Duodenal mucosa (tissue), 2 donors: ENCODE data around the gene INF2.

Source experiments
- H3K27ac ChIP-seq: one replicate; pipeline ENCODE4 v1.7.0; 2013; ENCODE audit warnings: low read depth, low read length
- H3K27me3 ChIP-seq, 2 donors: one replicate each; pipeline ENCODE4 v1.7.0; 2013; ENCODE audit warnings: low read length in 2 of 2, control low read depth in 1 of 2; ENCODE audit not compliant: insufficient read depth in 2 of 2, control insufficient read depth in 1 of 2
- H3K36me3 ChIP-seq, 2 donors: one replicate each; pipeline ENCODE4 v1.7.0; 2013; ENCODE audit warnings: low read length in 2 of 2, control low read depth in 1 of 2; ENCODE audit not compliant: insufficient read depth in 2 of 2, control insufficient read depth in 1 of 2
- H3K4me1 ChIP-seq, 2 donors: one replicate each; pipeline ENCODE4 v1.7.0; 2013; ENCODE audit warnings: low read length in 2 of 2, control low read depth in 1 of 2; ENCODE audit not compliant: insufficient read depth in 2 of 2, control insufficient read depth in 1 of 2
- H3K4me3 ChIP-seq, 2 donors: one replicate each; pipeline ENCODE4 v1.7.0; 2013; ENCODE audit warnings: low read length in 2 of 2, low read depth in 1 of 2
- H3K9ac ChIP-seq, 2 donors: one replicate each; pipeline ENCODE4 v1.7.0; 2013; ENCODE audit warnings: low read length in 2 of 2, low read depth in 1 of 2
- H3K9me3 ChIP-seq, 2 donors: one replicate each; pipeline ENCODE4 v1.7.0; 2013; ENCODE audit warnings: low read length in 2 of 2, control low read depth in 1 of 2; ENCODE audit not compliant: control insufficient read depth in 1 of 2

The INF2 gene

DNA sequence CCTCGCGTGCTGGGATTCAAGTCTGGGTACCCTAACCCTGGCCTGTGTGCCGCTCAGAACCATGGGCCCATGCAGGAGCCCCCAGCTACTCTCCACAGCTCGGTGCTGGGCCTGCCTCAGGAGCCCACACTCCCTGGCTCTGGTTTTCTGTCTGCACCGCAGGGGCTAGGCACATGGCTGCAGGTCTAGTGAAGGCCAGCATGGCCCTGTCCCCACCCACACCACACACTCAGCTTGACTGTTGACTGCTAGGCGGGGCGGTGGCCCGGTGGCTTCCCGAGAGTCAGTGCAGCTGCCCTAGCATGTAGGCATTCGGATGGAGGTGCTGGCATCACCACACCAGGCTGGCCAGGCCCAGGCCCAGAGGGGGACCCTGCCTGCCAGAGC, 7.9 kb downstream of the INF2 start:
- Histone ChIP-seq H3K27me3 (no peaks in the 10 kb centered on the region), H3K36me3 (peaks cover 8 to 32% of the 10 kb centered on the region in 2 donors), H3K4me3 (no peak overlapping the region), H3K9ac (no peak overlapping the region), H3K4me1 (peaks cover 0 to 29% of the 10 kb centered on the region in 2 donors), H3K9me3 (no peaks in the 10 kb centered on the region), H3K27ac (no peak overlapping the region)

DNA sequence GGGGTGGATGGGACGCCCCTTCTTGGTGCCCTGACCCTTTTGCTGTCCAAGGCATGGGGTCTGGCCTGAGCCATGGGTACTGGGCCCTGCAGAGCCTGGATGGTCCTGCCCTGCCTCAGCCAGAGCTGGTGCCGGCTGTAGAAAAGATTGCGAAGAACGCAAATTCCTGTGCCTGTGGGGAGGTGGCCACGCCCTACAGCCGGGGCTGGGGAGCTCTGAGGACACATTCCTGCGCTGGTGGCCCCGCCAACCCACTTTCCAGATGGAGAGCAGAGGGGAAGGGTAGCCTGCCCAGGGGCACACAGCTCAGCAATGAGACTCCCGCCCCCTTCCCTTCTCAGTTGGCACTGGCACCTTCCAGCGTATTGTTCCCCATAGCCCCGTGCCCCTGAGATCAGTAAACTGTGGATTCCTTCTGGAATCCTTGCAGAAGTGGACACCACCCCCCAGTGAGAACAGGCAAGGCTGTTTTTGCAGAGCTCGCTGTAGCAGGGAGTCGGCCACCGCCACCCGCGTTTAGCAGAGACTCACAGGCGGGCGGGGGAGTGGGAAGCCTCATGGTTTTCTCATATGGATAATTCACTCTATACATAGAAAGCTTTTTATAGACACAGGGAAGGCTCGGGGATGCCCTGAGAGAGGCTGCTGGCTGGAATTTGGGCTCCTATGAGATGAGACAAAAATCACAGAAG, 8.6 kb downstream of the INF2 start:
- no peak overlapping the region for H3K4me3 ChIP-seq
- H3K36me3 ChIP-seq = peaks cover 8 to 34% of the 10 kb centered on the region in 2 donors
- no peaks in the 10 kb centered on the region for H3K9me3 ChIP-seq
- H3K4me1 ChIP-seq = peaks cover 0 to 25% of the 10 kb centered on the region in 2 donors
- H3K27ac ChIP-seq = no peak overlapping the region
- no peaks in the 10 kb centered on the region for H3K27me3 ChIP-seq
- no peak overlapping the region for H3K9ac ChIP-seq

DNA sequence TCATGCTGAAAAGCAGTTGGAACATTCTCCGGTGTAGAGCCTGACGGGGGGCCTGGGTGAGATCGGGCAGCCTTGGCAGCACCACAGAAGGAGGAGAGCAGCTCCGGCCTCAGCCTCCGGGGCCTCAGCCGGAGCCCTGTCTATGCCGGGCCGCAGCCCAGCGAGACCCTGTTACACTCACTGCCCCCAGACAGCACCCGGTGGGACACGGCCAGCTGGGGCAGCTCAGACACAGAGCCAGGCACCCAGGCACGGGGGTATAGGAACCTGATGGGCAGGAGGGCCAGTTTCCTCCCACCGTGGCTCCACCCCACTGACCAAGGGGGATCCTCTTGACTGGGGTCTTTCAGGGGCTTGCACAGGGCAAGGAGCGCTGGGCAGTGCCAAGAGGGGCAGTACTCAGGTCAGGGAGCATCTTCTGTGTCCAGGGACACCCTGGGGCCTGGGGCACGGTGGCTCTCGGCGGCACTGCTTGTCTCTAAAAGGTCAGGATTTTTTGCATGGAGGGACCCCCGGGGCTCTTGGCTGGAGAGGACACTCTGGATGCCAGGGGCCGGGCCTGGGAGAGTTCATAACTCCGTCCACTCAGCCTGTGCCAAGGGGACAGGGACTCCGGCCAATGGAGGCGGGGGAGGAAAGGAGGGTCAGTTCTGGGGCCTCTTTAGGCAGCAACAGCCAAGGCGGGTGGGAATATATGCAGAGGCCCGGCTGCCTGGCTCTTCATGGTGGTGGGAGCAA, 9.4 kb downstream of the INF2 start:
- H3K4me1 ChIP-seq = peaks cover 0 to 25% of the 10 kb centered on the region in 2 donors
- H3K27ac ChIP-seq = no peak overlapping the region
- no peak overlapping the region for H3K4me3 ChIP-seq
- no peaks in the 10 kb centered on the region for H3K27me3 ChIP-seq
- peaks cover 11 to 43% of the 10 kb centered on the region in 2 donors for H3K36me3 ChIP-seq
- H3K9ac ChIP-seq = no peak overlapping the region
- no peaks in the 10 kb centered on the region for H3K9me3 ChIP-seq

DNA sequence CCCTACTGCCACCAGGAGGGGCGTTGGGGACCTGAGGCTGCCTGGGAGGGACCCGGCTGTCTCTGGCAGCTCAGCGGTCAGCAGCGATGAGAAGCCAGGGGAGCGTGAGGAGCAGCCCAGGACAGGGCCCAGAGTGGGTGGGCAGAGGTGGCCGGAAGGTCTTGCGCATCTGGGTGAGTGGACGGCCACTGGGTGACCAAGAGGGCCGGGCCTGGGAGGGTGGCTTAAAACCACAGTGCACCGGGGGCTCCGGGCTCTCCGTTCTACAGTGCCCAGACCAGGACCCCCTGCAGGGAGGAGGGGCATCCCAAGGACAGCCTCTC, 10.0 kb downstream of the INF2 start:
- Histone ChIP-seq H3K36me3 (peaks cover 14 to 45% of the 10 kb centered on the region in 2 donors), H3K27ac (no peak overlapping the region), H3K27me3 (no peaks in the 10 kb centered on the region), H3K4me3 (no peak overlapping the region), H3K4me1 (peaks cover 0 to 22% of the 10 kb centered on the region in 2 donors), H3K9me3 (no peaks in the 10 kb centered on the region), H3K9ac (no peak overlapping the region)

DNA sequence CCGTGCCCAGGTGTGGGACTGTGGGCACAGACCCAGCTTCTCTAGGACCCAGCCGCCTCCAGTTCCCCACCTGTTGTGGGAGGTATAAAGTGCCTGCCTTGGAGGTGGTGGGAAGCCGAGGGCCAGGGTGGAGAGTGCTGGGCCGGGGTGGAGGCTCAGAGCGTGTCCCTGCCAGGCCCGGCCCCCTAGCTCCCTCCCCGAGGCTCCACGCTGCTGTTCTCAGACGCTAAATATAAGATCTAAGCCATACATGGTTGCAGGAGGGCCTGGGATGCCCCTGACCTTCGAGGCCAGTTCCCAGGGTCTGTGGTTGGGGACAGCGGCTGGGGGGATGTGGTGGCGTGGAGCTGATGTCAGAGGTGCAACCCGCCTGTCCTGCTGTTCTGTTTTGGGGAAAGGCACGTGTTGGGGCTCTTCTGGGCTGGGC, 10.8 kb downstream of the INF2 start:
- Histone ChIP-seq H3K27me3 (no peaks in the 10 kb centered on the region), H3K36me3 (peaks cover 14 to 48% of the 10 kb centered on the region in 2 donors), H3K9ac (no peak overlapping the region), H3K4me1 (peaks cover 0 to 13% of the 10 kb centered on the region in 2 donors), H3K27ac (no peak overlapping the region), H3K9me3 (no peaks in the 10 kb centered on the region), H3K4me3 (no peak overlapping the region)

DNA sequence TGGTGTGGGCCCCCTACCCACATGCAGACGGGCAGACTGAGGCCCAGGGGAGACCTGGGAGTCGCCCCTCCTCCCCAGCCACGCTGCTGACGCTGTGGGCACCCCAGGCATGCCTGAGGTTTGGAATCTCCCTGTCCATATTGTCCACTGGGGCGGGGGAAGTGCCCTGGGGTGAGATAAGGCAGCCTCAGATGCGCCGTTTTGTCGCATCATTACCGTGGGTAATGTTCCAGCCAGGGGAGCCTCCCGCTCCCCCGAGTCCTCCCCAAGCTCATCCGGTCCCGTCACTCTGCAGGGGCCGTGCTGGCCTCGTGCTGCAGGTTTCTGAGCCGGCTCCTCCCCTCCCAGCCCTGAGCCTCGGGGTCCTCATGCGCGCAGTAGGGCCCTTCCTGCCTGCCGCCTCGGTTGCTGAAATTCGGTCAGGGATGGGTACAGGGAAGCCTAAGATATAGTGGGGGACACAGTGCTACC, 11.4 kb downstream of the INF2 start:
- peaks cover 14 to 50% of the 10 kb centered on the region in 2 donors for H3K36me3 ChIP-seq
- no peaks in the 10 kb centered on the region for H3K27me3 ChIP-seq
- no peak overlapping the region for H3K4me3 ChIP-seq
- H3K9me3 ChIP-seq = no peaks in the 10 kb centered on the region
- H3K9ac ChIP-seq = no peak overlapping the region
- H3K4me1 ChIP-seq = peaks cover 0 to 9% of the 10 kb centered on the region in 2 donors
- H3K27ac ChIP-seq = no peak overlapping the region

DNA sequence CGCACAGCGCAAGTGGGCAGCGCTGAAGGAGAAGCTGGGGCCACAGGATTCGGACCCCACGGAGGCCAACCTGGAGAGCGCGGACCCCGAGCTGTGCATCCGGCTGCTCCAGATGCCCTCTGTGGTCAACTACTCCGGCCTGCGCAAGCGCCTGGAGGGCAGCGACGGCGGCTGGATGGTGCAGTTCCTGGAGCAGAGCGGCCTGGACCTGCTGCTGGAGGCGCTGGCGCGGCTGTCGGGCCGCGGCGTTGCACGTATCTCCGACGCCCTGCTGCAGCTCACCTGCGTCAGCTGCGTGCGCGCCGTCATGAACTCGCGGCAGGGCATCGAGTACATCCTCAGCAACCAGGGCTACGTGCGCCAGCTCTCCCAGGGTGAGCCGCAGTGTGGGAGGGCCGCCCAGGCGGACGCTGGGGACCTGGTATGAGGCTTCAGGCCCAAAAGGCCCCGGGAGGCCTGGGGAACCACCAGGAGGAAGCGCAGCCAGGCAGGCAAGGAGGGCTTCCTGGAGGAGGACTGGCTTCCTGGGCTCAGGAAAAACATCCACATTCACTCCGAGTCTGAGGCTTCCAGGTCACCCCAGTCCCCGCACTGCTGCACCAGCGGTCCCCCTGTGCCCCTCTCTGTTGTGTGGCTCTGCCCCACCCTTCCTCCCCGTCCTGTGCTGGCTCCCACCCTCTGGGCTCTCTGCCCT, 12.1 kb downstream of the INF2 start:
- H3K36me3 ChIP-seq = peaks cover 10 to 50% of the 10 kb centered on the region in 2 donors
- no peaks in the 10 kb centered on the region for H3K27me3 ChIP-seq
- H3K9me3 ChIP-seq = no peaks in the 10 kb centered on the region
- H3K27ac ChIP-seq = no peak overlapping the region
- no peak overlapping the region for H3K9ac ChIP-seq
- H3K4me3 ChIP-seq = no peak overlapping the region
- H3K4me1 ChIP-seq = peaks cover 0 to 9% of the 10 kb centered on the region in 2 donors

DNA sequence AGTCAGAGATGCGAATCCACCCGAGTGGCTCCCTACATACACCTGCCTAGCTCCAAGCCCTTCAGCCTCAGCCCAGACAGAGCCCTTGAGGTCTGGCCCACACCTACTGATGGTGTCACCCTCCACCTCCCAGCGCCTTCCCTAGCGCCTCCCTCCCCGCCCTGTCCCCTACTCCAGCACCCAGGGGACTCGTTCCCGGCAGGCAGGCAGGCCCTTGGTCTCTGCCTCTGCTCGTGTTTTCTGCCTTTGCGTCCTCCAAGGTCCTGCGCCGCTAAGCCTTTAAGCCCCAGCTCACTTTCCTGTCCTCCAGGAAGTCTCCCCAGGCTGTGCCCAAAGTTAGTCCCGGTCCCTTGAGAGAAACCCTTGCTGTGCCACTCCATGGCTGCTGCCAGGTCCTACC, 12.7 kb downstream of the INF2 start:
- Histone ChIP-seq H3K27ac (no peak overlapping the region), H3K4me1 (peaks cover 0 to 5% of the 10 kb centered on the region in 2 donors), H3K9ac (no peak overlapping the region), H3K4me3 (no peak overlapping the region), H3K36me3 (peaks cover 10 to 52% of the 10 kb centered on the region in 2 donors), H3K27me3 (no peaks in the 10 kb centered on the region), H3K9me3 (no peaks in the 10 kb centered on the region)

DNA sequence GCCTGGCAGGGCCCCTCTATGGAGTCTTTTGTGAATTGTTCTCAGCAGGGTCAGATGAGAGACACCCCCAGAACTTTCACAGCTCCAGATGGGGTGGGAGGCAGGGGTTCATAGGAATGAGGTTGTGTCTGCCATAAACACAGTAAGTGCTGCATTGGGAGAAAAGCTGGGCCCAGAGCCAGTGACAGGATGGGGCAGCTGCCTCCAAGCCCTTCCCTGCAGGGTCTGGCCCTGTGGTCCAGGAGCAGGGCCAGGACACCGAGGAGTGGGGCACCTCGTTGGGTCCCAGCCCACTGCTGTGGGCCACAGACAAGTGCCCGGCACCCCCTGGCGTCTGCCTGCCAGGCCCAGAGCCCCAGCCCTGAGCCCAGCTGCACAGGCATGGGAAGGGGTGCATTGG, 13.3 kb downstream of the INF2 start:
- Histone ChIP-seq H3K4me1 (no peaks in the 10 kb centered on the region), H3K4me3 (no peak overlapping the region), H3K36me3 (peaks cover 10 to 52% of the 10 kb centered on the region in 2 donors), H3K9me3 (no peaks in the 10 kb centered on the region), H3K9ac (no peak overlapping the region), H3K27me3 (no peaks in the 10 kb centered on the region), H3K27ac (no peak overlapping the region)

DNA sequence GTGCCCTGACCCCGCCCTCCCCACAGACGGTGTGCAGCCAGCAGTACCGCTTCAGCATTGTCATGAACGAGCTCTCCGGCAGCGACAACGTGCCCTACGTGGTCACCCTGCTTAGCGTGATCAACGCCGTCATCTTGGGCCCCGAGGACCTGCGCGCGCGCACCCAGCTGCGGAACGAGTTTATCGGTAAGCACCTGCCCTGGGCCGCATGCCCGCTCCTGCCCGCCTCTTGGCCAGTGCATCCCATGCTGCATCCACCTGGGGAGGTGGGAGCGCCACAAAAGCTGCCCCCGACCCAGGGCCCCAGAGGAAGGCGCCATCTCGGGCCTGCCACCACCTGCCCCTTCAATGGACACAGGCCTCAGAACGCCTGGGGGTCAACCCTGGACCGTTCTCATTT, 13.9 kb downstream of the INF2 start:
- peaks cover 10 to 52% of the 10 kb centered on the region in 2 donors for H3K36me3 ChIP-seq
- no peak overlapping the region for H3K9ac ChIP-seq
- H3K9me3 ChIP-seq = no peaks in the 10 kb centered on the region
- H3K4me1 ChIP-seq = no peaks in the 10 kb centered on the region
- H3K27ac ChIP-seq = no peak overlapping the region
- no peak overlapping the region for H3K4me3 ChIP-seq
- H3K27me3 ChIP-seq = no peaks in the 10 kb centered on the region
